Activated T-helper 1 cell treated with anti-CD3 and anti-CD28 coated beads, Interleukin-12 subunit alpha, Interleukin-12 subunit beta, Interleukin-2, Interleukin-4 antibody, amounts not matched to agents 30 ng/mL and 10 ng/mL and 1 ng/mL, durations not matched to agents 14 hours and 24 hours and 36 hours (primary cell): Measurements from ENCODE around the gene RPS5. TPM values are rescaled to one million over a fixed set of nuclear protein-coding genes. Genes with fewer than 3 reads are reported as not detected.

Experiments used
- DNase-seq: peaks from one replicate; pipeline ENCODE4 v3.0.0; 2021; ENCODE audit warnings: low spot score
- H3K27ac Mint-ChIP-seq: one replicate; pipeline ENCODE4 v1.8.0; 2021; ENCODE audit warnings: mild to moderate bottlenecking, mixed read lengths
- H3K27me3 Mint-ChIP-seq: one replicate; pipeline ENCODE4 v1.8.0; 2022; ENCODE audit warnings: mild to moderate bottlenecking, moderate library complexity, mixed read lengths; ENCODE audit not compliant: insufficient read depth
- H3K36me3 Mint-ChIP-seq: one replicate; pipeline ENCODE4 v1.8.0; 2021; ENCODE audit warnings: low read depth, mixed read lengths
- H3K4me1 Mint-ChIP-seq: one replicate; pipeline ENCODE4 v1.8.0; 2021; ENCODE audit warnings: low read depth, mixed read lengths
- H3K4me3 Mint-ChIP-seq: one replicate; pipeline ENCODE4 v1.8.0; 2021; ENCODE audit warnings: mild to moderate bottlenecking, moderate library complexity, mixed read lengths
- H3K9me3 Mint-ChIP-seq: one replicate; pipeline ENCODE4 v1.8.0; 2021; ENCODE audit warnings: mixed read lengths
- intact Hi-C: fragments of 100-400 bp; cut with micrococcal nuclease; formaldehyde crosslinking; loops from one replicate; pipeline ENCODE4 v1.15.1; 2024
- total RNA-seq: library from RNA; stranded (reverse); gene quantifications from 2 replicates; pipeline ENCODE4 v1.2.3, GENCODE V29; 2022

The RPS5 gene
- total RNA-seq, 1 donor from 2014 or later: 1,157 TPM

DNA sequence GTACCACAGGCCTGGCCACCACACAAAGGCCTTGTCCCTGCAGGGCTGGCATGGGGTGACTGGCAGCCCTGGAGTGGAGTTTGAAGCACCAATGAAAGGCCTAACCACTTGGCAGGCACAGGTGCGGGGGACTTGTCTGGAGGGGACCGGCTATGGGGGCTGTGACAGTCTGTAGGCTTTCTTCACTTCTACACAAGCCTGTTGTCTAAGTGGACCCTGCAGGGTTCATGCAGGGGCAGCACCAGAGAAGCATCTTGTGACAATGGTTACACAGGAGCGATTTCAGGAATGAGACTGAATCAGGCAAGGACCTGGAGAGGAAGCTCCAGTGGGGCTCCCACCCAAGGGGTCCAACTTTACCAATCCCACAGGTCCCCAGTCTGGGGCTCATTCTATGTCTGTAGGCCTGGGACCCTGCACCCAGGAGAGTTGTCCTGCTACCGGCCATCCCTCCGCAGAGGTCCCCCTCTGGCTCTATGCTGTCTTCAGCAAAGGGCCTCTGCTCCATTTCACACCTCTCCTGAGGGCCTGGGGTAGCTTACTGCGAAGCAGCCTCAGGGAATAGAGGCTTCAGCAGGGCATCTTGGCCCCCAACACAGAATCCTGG, 4.0 kb upstream of the RPS5 start:
- H3K4me3 Mint-ChIP-seq: peak overlapping the region; percentile 85
- no peaks in the 10 kb centered on the region for H3K27me3 Mint-ChIP-seq
- intact Hi-C loops: loop anchor here (10.0 kb wide), 1 partner anchor 568 kb away; the partner anchor contains the start of gene ZNF552
- H3K27ac Mint-ChIP-seq: peak overlapping the region; percentile 74
- peaks cover 36% of the 10 kb centered on the region for H3K4me1 Mint-ChIP-seq
- H3K36me3 Mint-ChIP-seq: peaks cover 10% of the 10 kb centered on the region
- no peak for DNase-seq
- no peaks in the 10 kb centered on the region for H3K9me3 Mint-ChIP-seq

DNA sequence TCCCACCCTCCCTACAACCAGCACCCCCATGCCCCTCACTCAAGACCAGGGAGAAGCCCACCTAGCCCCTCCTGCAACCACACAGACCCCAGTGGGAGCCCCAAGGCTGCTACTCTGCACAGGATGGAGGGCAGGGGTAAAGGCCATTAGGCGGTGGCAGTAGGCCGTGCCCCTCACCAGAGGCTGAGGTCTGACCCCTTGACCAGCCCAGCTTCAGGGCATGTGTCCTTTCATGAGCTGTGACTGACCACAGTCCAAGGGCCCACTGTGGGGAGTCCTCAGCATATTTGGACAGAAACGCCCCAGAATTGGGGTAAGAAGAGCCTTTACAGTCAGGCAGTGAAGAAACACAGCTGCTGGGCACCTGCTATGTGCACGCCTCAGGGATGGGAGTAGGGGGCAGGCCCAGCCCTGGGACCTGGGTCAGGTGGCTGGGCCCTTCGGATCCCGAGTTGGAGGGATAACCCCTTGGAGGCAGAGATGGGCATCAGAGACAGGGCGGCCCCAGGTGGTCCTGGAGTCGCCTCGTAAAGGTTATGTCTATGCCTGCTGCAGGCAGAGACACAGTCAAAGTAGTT, 1.7 kb upstream of the RPS5 start:
- intact Hi-C loops: loop anchor here (10.0 kb wide), 1 partner anchor 571 kb away; the partner anchor contains the start of gene ZNF552
- H3K36me3 Mint-ChIP-seq: peaks cover 22% of the 10 kb centered on the region
- DNase-seq: no peak
- H3K9me3 Mint-ChIP-seq: no peaks in the 10 kb centered on the region
- H3K27ac Mint-ChIP-seq: peak overlapping the region; percentile 99
- no peaks in the 10 kb centered on the region for H3K27me3 Mint-ChIP-seq
- peaks cover 35% of the 10 kb centered on the region for H3K4me1 Mint-ChIP-seq
- peak overlapping the region; percentile 93 for H3K4me3 Mint-ChIP-seq

DNA sequence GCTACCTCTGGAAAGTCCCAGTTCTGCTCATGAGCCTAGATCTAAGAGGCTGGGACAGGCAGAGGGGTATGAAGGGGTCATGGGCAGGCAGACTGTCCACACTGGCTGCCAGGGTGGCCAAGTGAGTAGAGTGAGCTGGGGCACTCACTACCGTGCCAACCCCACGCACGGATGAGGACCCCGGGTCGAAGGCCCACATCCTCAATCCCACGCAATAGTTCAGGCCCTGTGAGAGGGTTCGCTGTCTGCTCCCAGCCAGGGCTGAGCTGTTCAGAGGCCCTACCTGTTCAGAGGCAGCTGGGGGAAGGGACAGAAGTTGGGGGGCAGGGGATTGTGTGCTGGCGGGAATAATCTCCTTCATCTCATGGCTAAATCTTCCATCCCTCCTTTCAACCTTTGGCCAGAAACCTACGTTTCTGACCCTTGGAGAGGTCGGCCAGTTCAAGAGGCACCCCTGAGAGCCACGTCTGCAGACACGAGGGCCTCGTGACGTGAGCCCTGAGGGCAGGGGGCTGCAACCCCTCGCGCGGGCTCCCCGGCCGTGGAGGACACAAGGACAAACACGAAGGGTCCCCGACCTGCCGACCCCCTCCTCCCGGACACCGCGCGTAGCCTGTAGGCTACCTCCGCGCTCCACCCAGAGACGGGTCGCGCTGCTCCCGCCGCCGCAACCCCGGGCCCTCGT, 1.0 kb upstream of the RPS5 start:
- DNase-seq: no peak
- Mint-ChIP-seq H3K9me3 (no peaks in the 10 kb centered on the region), H3K27ac (peak overlapping the region; percentile 99), H3K4me1 (peaks cover 35% of the 10 kb centered on the region), H3K27me3 (no peaks in the 10 kb centered on the region), H3K4me3 (peak overlapping the region; percentile 93), H3K36me3 (peaks cover 28% of the 10 kb centered on the region)
- intact Hi-C loops: loop anchor here (2.0 to 10.0 kb wide), 2 partner anchors 65 to 571 kb away; partner anchors contain the start of genes ZNF324B and ZNF552

DNA sequence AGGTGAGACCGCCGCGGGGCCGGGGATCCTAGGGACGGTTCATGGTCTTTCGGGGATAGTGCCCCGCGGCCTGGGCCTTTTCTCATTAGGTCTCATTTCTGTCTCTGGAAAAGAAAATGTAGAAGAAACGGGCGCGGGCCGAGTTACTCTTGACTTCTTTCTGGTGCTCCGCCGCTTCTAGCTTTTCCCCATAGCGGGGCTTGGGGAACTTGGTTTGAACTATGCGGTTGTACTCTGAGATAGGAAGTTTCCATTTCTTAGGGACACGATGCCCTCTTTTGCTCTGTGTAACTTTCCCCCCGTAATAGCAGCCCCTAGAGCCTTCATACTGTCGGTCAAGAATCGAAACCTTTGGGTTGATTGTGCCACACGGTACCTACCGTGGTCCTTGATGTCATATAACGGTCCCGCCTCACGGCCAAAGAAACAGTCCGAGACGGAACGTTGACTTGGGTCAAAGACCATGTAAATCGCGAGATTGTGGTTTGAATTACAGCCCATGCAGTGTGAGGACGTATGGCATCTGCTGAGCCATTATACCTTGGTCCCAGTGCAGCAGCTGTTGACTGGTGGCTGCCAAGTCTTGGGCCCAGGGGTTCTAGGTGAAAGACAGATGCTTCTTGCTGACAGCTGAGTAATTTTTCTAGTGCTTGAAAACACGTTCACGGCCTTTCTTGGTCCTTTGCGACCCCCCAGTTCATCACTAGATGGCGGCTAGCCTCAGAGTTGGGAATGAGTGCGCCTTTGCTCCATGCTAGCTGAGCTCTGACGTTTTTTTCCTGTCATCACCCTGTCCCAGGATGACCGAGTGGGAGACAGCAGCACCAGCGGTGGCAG, 487 bp downstream of the RPS5 start:
- Mint-ChIP-seq H3K27ac (peak overlapping the region; percentile 99), H3K4me1 (peaks cover 30% of the 10 kb centered on the region), H3K36me3 (peaks cover 28% of the 10 kb centered on the region), H3K27me3 (no peaks in the 10 kb centered on the region), H3K4me3 (peak overlapping the region; percentile 93), H3K9me3 (no peaks in the 10 kb centered on the region)
- no peak for DNase-seq
- intact Hi-C loops: loop anchor here (1.0 to 10.0 kb wide), 9 partner anchors 14 to 573 kb away; partner anchors contain the start of genes ERVK3-1, ZNF132, ZNF274 and ZNF324B

DNA sequence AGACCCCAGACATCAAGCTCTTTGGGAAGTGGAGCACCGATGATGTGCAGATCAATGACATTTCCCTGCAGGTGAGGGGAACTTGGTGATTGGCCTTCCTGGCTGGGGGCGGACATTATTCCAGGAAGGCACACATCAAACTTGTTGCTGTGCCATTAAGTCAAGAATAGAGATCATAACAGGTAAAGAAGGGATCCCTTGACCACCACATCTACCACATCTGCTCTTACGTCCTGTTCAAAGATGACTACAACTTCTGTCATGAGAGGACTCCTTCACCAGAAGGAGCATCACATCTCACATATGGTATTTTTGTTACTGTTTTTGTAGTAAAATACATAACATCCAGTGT, 1.1 kb downstream of the RPS5 start:
- no peak for DNase-seq
- Mint-ChIP-seq H3K27ac (peak overlapping the region; percentile 99), H3K27me3 (no peaks in the 10 kb centered on the region), H3K4me3 (peak overlapping the region; percentile 93), H3K36me3 (peaks cover 32% of the 10 kb centered on the region), H3K9me3 (no peaks in the 10 kb centered on the region), H3K4me1 (peaks cover 30% of the 10 kb centered on the region)
- intact Hi-C loops: loop anchor here (10.0 kb wide), 1 partner anchor 573 kb away; the partner anchor contains the start of gene ZNF552

DNA sequence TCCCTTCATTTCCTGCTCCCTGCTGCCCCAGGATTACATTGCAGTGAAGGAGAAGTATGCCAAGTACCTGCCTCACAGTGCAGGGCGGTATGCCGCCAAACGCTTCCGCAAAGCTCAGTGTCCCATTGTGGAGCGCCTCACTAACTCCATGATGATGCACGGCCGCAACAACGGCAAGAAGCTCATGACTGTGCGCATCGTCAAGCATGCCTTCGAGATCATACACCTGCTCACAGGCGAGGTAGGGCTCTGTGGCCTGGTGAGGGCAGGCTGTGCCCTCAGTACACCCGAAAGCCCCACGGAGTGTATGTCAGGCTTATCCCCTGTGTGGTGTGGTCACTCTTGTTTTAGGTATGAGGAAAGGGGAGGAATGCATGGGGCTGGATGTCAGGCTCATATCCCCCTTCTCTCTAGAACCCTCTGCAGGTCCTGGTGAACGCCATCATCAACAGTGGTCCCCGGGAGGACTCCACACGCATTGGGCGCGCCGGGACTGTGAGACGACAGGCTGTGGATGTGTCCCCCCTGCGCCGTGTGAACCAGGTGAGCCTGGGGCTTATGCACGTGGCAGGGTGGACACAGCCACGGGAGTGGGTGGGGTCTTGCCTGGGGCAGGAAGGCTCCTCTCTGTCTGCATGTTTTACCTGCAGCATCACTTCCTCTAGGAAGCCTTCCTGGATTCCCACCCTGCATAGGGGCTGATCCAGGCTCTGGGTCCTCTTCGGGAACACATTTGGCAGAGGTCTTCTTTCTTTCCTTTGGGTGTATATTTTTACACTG, 6.1 kb downstream of the RPS5 start:
- no peak overlapping the region for H3K27ac Mint-ChIP-seq
- DNase-seq: no peak
- H3K4me1 Mint-ChIP-seq: peaks cover 20% of the 10 kb centered on the region
- H3K36me3 Mint-ChIP-seq: peaks cover 42% of the 10 kb centered on the region
- no peaks in the 10 kb centered on the region for H3K9me3 Mint-ChIP-seq
- intact Hi-C loops: no loop called here
- no peak overlapping the region for H3K4me3 Mint-ChIP-seq
- H3K27me3 Mint-ChIP-seq: peaks cover 3% of the 10 kb centered on the region

DNA sequence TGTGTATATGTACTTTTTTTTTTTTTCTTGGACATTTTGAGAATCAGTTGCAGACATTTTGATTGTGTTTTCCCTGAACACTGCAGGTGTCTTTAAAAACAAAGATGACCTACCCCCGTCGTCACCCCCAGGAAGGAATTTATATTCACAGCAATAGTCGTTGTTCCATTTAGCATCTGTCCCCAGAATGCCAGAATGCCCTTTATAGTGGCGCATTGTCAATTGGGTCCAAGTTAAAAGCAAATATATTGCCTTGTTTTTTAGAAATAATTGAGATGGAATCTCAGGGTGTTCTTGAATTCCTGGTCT, 6.6 kb downstream of the RPS5 start:
- peaks cover 5% of the 10 kb centered on the region for H3K27me3 Mint-ChIP-seq

DNA sequence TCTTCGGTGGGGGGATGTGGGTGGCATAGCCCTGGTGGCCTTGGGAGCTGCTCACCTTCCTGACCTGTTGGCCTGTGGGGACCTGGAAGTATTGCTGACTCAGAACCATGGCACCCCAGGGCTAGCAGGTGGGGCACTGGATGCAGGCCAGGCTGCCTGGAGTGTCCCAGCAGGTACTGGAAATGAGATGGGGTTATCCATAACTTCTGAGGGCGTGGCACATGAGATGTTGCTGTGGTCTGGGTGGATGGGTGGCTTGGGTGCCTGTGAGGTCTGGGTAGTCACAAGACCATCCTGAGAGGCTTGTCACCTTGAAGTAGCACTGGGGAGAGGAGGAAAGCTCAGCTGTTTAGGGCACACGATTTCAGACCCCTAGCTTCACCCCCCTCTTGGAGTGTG, 7.8 kb downstream of the RPS5 start:
- H3K9me3 Mint-ChIP-seq: no peaks in the 10 kb centered on the region
- no peak for DNase-seq
- H3K4me3 Mint-ChIP-seq: no peak overlapping the region
- no peak overlapping the region for H3K27ac Mint-ChIP-seq
- peaks cover 15% of the 10 kb centered on the region for H3K4me1 Mint-ChIP-seq
- intact Hi-C loops: no loop called here
- peaks cover 31% of the 10 kb centered on the region for H3K36me3 Mint-ChIP-seq
- H3K27me3 Mint-ChIP-seq: peaks cover 5% of the 10 kb centered on the region

More for the DNA sequence above, 6.6 kb downstream of the RPS5 start:
- Mint-ChIP-seq H3K4me3 (no peak overlapping the region), H3K27ac (no peak overlapping the region), H3K4me1 (peaks cover 17% of the 10 kb centered on the region), H3K9me3 (no peaks in the 10 kb centered on the region), H3K36me3 (peaks cover 38% of the 10 kb centered on the region)
- DNase-seq: no peak
- intact Hi-C loops: no loop called here

DNA sequence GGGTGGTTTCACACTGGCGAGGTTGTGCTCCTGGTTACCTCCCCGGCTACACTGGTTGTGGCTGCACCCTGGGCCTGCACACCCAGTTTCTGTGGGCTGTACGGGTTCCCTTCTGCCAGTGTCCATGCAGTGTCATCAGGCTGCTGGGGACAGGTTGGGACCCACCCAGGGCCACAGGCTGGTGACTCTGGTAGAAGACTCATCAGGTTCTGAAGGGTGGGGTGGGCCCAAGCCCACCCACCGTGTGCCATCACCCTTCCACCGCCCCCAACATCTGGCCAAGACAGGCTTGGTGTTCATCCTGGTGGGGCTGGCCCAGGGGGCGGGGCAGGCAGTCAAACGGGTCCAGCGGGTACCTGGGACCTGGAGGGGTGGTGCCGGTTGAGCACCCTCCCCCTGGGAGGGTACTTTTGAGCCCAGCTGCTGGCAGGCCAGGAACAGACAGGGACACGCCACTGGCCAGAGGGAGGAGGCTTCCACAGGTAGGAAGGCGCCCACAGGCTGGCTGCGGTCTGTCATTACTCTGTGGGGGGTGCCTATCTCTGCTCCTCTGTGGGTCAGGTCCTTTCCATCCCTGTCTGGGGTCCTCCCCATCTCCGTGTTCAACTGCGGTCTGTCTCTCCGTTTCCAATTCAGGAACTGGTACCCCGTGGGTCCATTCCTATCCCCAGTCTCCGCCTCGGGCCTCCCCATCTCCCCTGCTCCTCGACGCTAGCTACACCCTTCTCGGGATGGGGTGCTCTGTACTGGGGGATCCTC, 8.3 kb downstream of the RPS5 start, which contains the start of gene RNF225:
Gene RNF225, plus strand, starts transcription at position 437 of the 759 bp plus-strand sequence. CDS start 434 bp downstream, outside the sequence.
- Mint-ChIP-seq H3K4me1 (peaks cover 19% of the 10 kb centered on the region), H3K27ac (no peak within 1 kb of the TSS), H3K27me3 (peaks cover 5% of the 10 kb centered on the region), H3K36me3 (peaks cover 30% of the 10 kb centered on the region), H3K4me3 (no peak within 1 kb of the TSS), H3K9me3 (no peaks in the 10 kb centered on the region)
- intact Hi-C loops: no loop called here
- DNase-seq: no peak

DNA sequence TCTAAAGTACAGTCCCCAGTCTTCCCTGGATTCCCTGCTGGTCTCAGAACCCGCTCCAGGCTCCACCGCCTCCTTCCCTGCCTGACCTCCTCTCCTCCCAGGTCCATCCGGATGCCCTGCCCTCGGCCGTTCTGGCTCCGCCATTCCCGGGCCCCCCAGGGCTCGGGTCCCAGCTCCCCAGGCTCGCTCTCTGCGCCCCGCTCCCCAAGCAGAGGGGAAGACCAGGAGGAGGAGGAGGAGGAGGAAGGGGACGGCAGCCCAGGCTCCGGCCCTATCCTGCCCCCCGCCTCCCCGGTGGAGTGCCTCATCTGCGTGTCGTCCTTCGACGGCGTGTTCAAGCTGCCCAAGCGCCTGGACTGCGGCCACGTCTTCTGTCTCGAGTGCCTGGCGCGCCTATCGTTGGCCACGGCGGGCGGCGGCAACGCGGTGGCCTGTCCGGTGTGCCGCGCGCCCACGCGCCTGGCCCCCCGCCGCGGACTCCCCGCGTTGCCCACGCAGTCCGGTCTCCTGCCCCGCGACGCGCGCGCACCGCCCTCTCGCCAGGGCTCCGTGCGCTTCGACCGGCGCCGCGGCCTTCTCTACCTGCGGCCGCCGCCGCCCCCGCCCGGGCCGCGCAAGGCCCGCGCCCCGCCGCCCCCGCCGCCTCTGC, 9.0 kb downstream of the RPS5 start:
- H3K27ac Mint-ChIP-seq: no peak overlapping the region

More for the DNA sequence above, 9.0 kb downstream of the RPS5 start:
- Mint-ChIP-seq H3K4me3 (no peak overlapping the region), H3K9me3 (no peaks in the 10 kb centered on the region), H3K27me3 (peaks cover 5% of the 10 kb centered on the region), H3K36me3 (peaks cover 24% of the 10 kb centered on the region), H3K4me1 (peaks cover 26% of the 10 kb centered on the region)
- intact Hi-C loops: no loop called here
- DNase-seq: no peak
